ENCODE data around the gene ZNF496.

Gene ZNF496

GRCh38 chr1:247287460-247287859 lies 44.2 kb downstream of the ZNF496 start:
- H3K9ac ChIP-seq (ENCODE audit: low read length in 5 of 5), result no peak overlapping the region
- H3K27ac ChIP-seq (ENCODE audit: low read depth, low read length), result no peak overlapping the region
- peaks cover 0 to 3% (median 0%) of the 10 kb centered on the region in 5 donors for H3K27me3 ChIP-seq (ENCODE audit: control insufficient read depth in 5 of 5, insufficient read depth in 4 of 5, low read length in 5 of 5)
- H3K36me3 ChIP-seq (ENCODE audit: control insufficient read depth in 5 of 5, insufficient read depth in 5 of 5, low read length in 5 of 5), result no peaks in the 10 kb centered on the region
- H3K9me3 ChIP-seq (ENCODE audit: control insufficient read depth in 5 of 5, low read length in 5 of 5), result peaks cover 0 to 8% (median 5%) of the 10 kb centered on the region in 5 donors
- no peak overlapping the region for H3K4me3 ChIP-seq (ENCODE audit: low read depth in 1 of 5, low read length in 5 of 5)
- no peaks in the 10 kb centered on the region for H3K4me1 ChIP-seq (ENCODE audit: control insufficient read depth in 5 of 5, insufficient read depth in 5 of 5, low read length in 5 of 5)

- H3K4me1 ChIP-seq (ENCODE audit: control insufficient read depth in 5 of 5, insufficient read depth in 5 of 5, low read length in 5 of 5), result no peaks in the 10 kb centered on the region
- H3K9ac ChIP-seq (ENCODE audit: low read length in 5 of 5), result no peak overlapping the region
- H3K27me3 ChIP-seq (ENCODE audit: control insufficient read depth in 5 of 5, insufficient read depth in 4 of 5, low read length in 5 of 5), result no peaks in the 10 kb centered on the region
- no peak overlapping the region for H3K4me3 ChIP-seq (ENCODE audit: low read depth in 1 of 5, low read length in 5 of 5)
- no peaks in the 10 kb centered on the region for H3K36me3 ChIP-seq (ENCODE audit: control insufficient read depth in 5 of 5, insufficient read depth in 5 of 5, low read length in 5 of 5)
- peaks cover 0 to 8% (median 5%) of the 10 kb centered on the region in 5 donors for H3K9me3 ChIP-seq (ENCODE audit: control insufficient read depth in 5 of 5, low read length in 5 of 5)
- H3K27ac ChIP-seq (ENCODE audit: low read depth, low read length), result no peak overlapping the region
Measured at GRCh38 chr1:247286134-247286670, 45.5 kb downstream of the ZNF496 start.

- Histone ChIP-seq H3K27me3 (ENCODE audit: control insufficient read depth in 5 of 5, insufficient read depth in 4 of 5, low read length in 5 of 5) (no peaks in the 10 kb centered on the region), H3K4me1 (ENCODE audit: control insufficient read depth in 5 of 5, insufficient read depth in 5 of 5, low read length in 5 of 5) (no peaks in the 10 kb centered on the region)
Measured at GRCh38 chr1:247281001-247281574, 50.6 kb downstream of the ZNF496 start.

GRCh38 chr1:247277191-247277590 lies 54.5 kb downstream of the ZNF496 start:
- Histone ChIP-seq H3K27me3 (ENCODE audit: control insufficient read depth in 5 of 5, insufficient read depth in 4 of 5, low read length in 5 of 5) (no peaks in the 10 kb centered on the region), H3K27ac (ENCODE audit: low read depth, low read length) (no peak overlapping the region), H3K9me3 (ENCODE audit: control insufficient read depth in 5 of 5, low read length in 5 of 5) (peaks cover 0 to 2% (median 0%) of the 10 kb centered on the region in 5 donors), H3K4me1 (ENCODE audit: control insufficient read depth in 5 of 5, insufficient read depth in 5 of 5, low read length in 5 of 5) (no peaks in the 10 kb centered on the region), H3K36me3 (ENCODE audit: control insufficient read depth in 5 of 5, insufficient read depth in 5 of 5, low read length in 5 of 5) (no peaks in the 10 kb centered on the region), H3K9ac (ENCODE audit: low read length in 5 of 5) (no peak overlapping the region), H3K4me3 (ENCODE audit: low read depth in 1 of 5, low read length in 5 of 5) (no peak overlapping the region)

More at GRCh38 chr1:247281001-247281574, 50.6 kb downstream of the ZNF496 start:
- no peaks in the 10 kb centered on the region for H3K36me3 ChIP-seq (ENCODE audit: control insufficient read depth in 5 of 5, insufficient read depth in 5 of 5, low read length in 5 of 5)
- no peak overlapping the region for H3K4me3 ChIP-seq (ENCODE audit: low read depth in 1 of 5, low read length in 5 of 5)
- no peak overlapping the region for H3K9ac ChIP-seq (ENCODE audit: low read length in 5 of 5)
- peaks cover 0 to 5% (median under 1%) of the 10 kb centered on the region in 5 donors for H3K9me3 ChIP-seq (ENCODE audit: control insufficient read depth in 5 of 5, low read length in 5 of 5)
- no peak overlapping the region for H3K27ac ChIP-seq (ENCODE audit: low read depth, low read length)

GRCh38 chr1:247274605-247275256 lies 56.9 kb downstream of the ZNF496 start:
- Histone ChIP-seq H3K27me3 (ENCODE audit: control insufficient read depth in 5 of 5, insufficient read depth in 4 of 5, low read length in 5 of 5) (no peaks in the 10 kb centered on the region), H3K9me3 (ENCODE audit: control insufficient read depth in 5 of 5, low read length in 5 of 5) (peaks cover 0 to 11% (median 6%) of the 10 kb centered on the region in 5 donors), H3K36me3 (ENCODE audit: control insufficient read depth in 5 of 5, insufficient read depth in 5 of 5, low read length in 5 of 5) (no peaks in the 10 kb centered on the region), H3K27ac (ENCODE audit: low read depth, low read length) (no peak overlapping the region), H3K4me3 (ENCODE audit: low read depth in 1 of 5, low read length in 5 of 5) (no peak overlapping the region), H3K9ac (ENCODE audit: low read length in 5 of 5) (no peak overlapping the region), H3K4me1 (ENCODE audit: control insufficient read depth in 5 of 5, insufficient read depth in 5 of 5, low read length in 5 of 5) (no peaks in the 10 kb centered on the region)

- no peaks in the 10 kb centered on the region for H3K27me3 ChIP-seq (ENCODE audit: control insufficient read depth in 5 of 5, insufficient read depth in 4 of 5, low read length in 5 of 5)
- no peak overlapping the region for H3K9ac ChIP-seq (ENCODE audit: low read length in 5 of 5)
- H3K4me1 ChIP-seq (ENCODE audit: control insufficient read depth in 5 of 5, insufficient read depth in 5 of 5, low read length in 5 of 5), result no peaks in the 10 kb centered on the region
- no peaks in the 10 kb centered on the region for H3K36me3 ChIP-seq (ENCODE audit: control insufficient read depth in 5 of 5, insufficient read depth in 5 of 5, low read length in 5 of 5)
- peaks cover 0 to 14% (median 10%) of the 10 kb centered on the region in 5 donors for H3K9me3 ChIP-seq (ENCODE audit: control insufficient read depth in 5 of 5, low read length in 5 of 5)
- no peak overlapping the region for H3K27ac ChIP-seq (ENCODE audit: low read depth, low read length)
- no peak overlapping the region for H3K4me3 ChIP-seq (ENCODE audit: low read depth in 1 of 5, low read length in 5 of 5)
Measured at GRCh38 chr1:247273013-247273412, 58.7 kb downstream of the ZNF496 start.

GRCh38 chr1:247270003-247270402 lies 61.7 kb downstream of the ZNF496 start:
- Histone ChIP-seq H3K27me3 (ENCODE audit: control insufficient read depth in 5 of 5, insufficient read depth in 4 of 5, low read length in 5 of 5) (no peaks in the 10 kb centered on the region), H3K36me3 (ENCODE audit: control insufficient read depth in 5 of 5, insufficient read depth in 5 of 5, low read length in 5 of 5) (no peaks in the 10 kb centered on the region), H3K4me1 (ENCODE audit: control insufficient read depth in 5 of 5, insufficient read depth in 5 of 5, low read length in 5 of 5) (no peaks in the 10 kb centered on the region), H3K9me3 (ENCODE audit: control insufficient read depth in 5 of 5, low read length in 5 of 5) (peaks cover 0 to 14% (median 9%) of the 10 kb centered on the region in 5 donors), H3K27ac (ENCODE audit: low read depth, low read length) (no peak overlapping the region), H3K4me3 (ENCODE audit: low read depth in 1 of 5, low read length in 5 of 5) (peak overlapping the region in 1 of 5 donors; percentile 11), H3K9ac (ENCODE audit: low read length in 5 of 5) (no peak overlapping the region)

GRCh38 chr1:247269133-247269532 lies 62.5 kb downstream of the ZNF496 start:
- Histone ChIP-seq H3K36me3 (ENCODE audit: control insufficient read depth in 5 of 5, insufficient read depth in 5 of 5, low read length in 5 of 5) (no peaks in the 10 kb centered on the region), H3K27me3 (ENCODE audit: control insufficient read depth in 5 of 5, insufficient read depth in 4 of 5, low read length in 5 of 5) (no peaks in the 10 kb centered on the region), H3K9me3 (ENCODE audit: control insufficient read depth in 5 of 5, low read length in 5 of 5) (peaks cover 2 to 17% (median 9%) of the 10 kb centered on the region in 5 donors), H3K4me3 (ENCODE audit: low read depth in 1 of 5, low read length in 5 of 5) (no peak overlapping the region), H3K4me1 (ENCODE audit: control insufficient read depth in 5 of 5, insufficient read depth in 5 of 5, low read length in 5 of 5) (no peaks in the 10 kb centered on the region), H3K9ac (ENCODE audit: low read length in 5 of 5) (no peak overlapping the region), H3K27ac (ENCODE audit: low read depth, low read length) (no peak overlapping the region)

GRCh38 chr1:247268390-247269045 lies 63.1 kb downstream of the ZNF496 start:
- Histone ChIP-seq H3K9me3 (ENCODE audit: control insufficient read depth in 5 of 5, low read length in 5 of 5) (peaks cover 3 to 19% (median 9%) of the 10 kb centered on the region in 5 donors), H3K4me1 (ENCODE audit: control insufficient read depth in 5 of 5, insufficient read depth in 5 of 5, low read length in 5 of 5) (no peaks in the 10 kb centered on the region), H3K36me3 (ENCODE audit: control insufficient read depth in 5 of 5, insufficient read depth in 5 of 5, low read length in 5 of 5) (no peaks in the 10 kb centered on the region), H3K9ac (ENCODE audit: low read length in 5 of 5) (no peak overlapping the region), H3K4me3 (ENCODE audit: low read depth in 1 of 5, low read length in 5 of 5) (no peak overlapping the region), H3K27me3 (ENCODE audit: control insufficient read depth in 5 of 5, insufficient read depth in 4 of 5, low read length in 5 of 5) (no peaks in the 10 kb centered on the region), H3K27ac (ENCODE audit: low read depth, low read length) (no peak overlapping the region)

- Histone ChIP-seq H3K27ac (ENCODE audit: low read depth, low read length) (no peak overlapping the region), H3K9me3 (ENCODE audit: control insufficient read depth in 5 of 5, low read length in 5 of 5) (peaks cover 3 to 21% (median 9%) of the 10 kb centered on the region in 5 donors), H3K36me3 (ENCODE audit: control insufficient read depth in 5 of 5, insufficient read depth in 5 of 5, low read length in 5 of 5) (no peaks in the 10 kb centered on the region), H3K4me1 (ENCODE audit: control insufficient read depth in 5 of 5, insufficient read depth in 5 of 5, low read length in 5 of 5) (no peaks in the 10 kb centered on the region), H3K9ac (ENCODE audit: low read length in 5 of 5) (no peak overlapping the region), H3K4me3 (ENCODE audit: low read depth in 1 of 5, low read length in 5 of 5) (no peak overlapping the region), H3K27me3 (ENCODE audit: control insufficient read depth in 5 of 5, insufficient read depth in 4 of 5, low read length in 5 of 5) (no peaks in the 10 kb centered on the region)
Measured at GRCh38 chr1:247266053-247266452, 65.6 kb downstream of the ZNF496 start.

Measured in subcutaneous abdominal adipose tissue (tissue), 5 donors.